Bronchial epithelial cell (primary cell): ENCODE measurements around the gene MYO1A. TPM values are rescaled to one million over a fixed set of nuclear protein-coding genes. Genes with fewer than 3 reads are reported as not detected.

ENCODE experiments used
- DNase-seq: peaks from one replicate; pipeline ENCODE4 v3.0.0-alpha.2; 2010; ENCODE audit warnings: low read depth
- FAIRE-seq: peaks from 2 replicates; lab custom pipeline; 2011; peaks lifted over from hg19 to GRCh38; lab: Jason Lieb, UNC
- H3K27me3 ChIP-seq: 2 replicates; pipeline ENCODE4 v1.5.1; 2011; ENCODE audit warnings: low read length; ENCODE audit not compliant: control insufficient read depth, insufficient read depth
- H3K36me3 ChIP-seq: 2 replicates; pipeline ENCODE4 v1.5.1; 2011; ENCODE audit warnings: low read length; ENCODE audit not compliant: control insufficient read depth, insufficient read depth
- H3K4me3 ChIP-seq: 2 replicates; pipeline ENCODE4 v1.5.1; 2011; ENCODE audit warnings: mild to moderate bottlenecking, low read depth, low read length, control low read depth
- CTCF ChIP-seq: IDR thresholded peaks from 2 replicates; pipeline ENCODE4 v1.5.1; 2011; ENCODE audit warnings: mild to moderate bottlenecking, moderate library complexity, low read length, control low read depth, inconsistent platforms; ENCODE audit not compliant: insufficient read depth, severe bottlenecking
- total RNA-seq: library from RNA; depleted of rRNA; stranded (reverse); fragments of >200 nt; gene quantifications from 2 replicates; pipeline ENCODE4 v1.2.1, GENCODE V29; 2014

The MYO1A gene
- total RNA-seq, 1 donor from 2014 or later: under 0.01 TPM

GRCh38 chr12:57046086-57046791 is 3.7 kb downstream of the MYO1A start:
- FAIRE-seq: no peak
- no peaks in the 10 kb centered on the region for H3K36me3 ChIP-seq
- no peak for DNase-seq
- TF ChIP-seq CTCF: no peak
- H3K4me3 ChIP-seq: no peak overlapping the region
- peaks cover 8% of the 10 kb centered on the region for H3K27me3 ChIP-seq

DNA sequence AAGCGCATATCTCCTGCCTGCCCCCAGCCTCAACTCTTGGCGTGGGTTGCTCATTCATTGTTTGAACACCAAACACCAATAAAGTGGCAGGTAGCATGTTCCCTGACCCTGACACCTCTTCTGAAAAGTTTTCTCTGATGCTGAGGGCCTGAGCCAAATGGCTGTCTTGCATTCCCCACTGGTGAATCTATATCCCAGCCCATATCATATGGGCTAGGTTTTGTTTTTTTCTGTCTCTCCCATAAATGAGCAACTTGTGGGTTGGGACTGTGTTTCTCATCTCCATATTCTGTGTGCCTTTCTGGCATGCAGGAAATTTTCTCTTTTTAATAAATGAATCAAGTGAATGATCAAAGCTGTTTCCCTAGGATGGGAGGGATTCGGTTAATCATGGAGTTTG is 5.0 kb downstream of the MYO1A start:
- DNase-seq (no peak), FAIRE-seq (no peak)
- TF ChIP-seq CTCF: no peak
- Histone ChIP-seq H3K36me3 (no peaks in the 10 kb centered on the region), H3K27me3 (peaks cover 10% of the 10 kb centered on the region), H3K4me3 (no peak overlapping the region)

GRCh38 chr12:57044468-57044867 is 5.5 kb downstream of the MYO1A start:
- Histone ChIP-seq H3K4me3 (no peak overlapping the region), H3K36me3 (no peaks in the 10 kb centered on the region), H3K27me3 (peaks cover 10% of the 10 kb centered on the region)
- FAIRE-seq (no peak), DNase-seq (no peak)
- TF ChIP-seq CTCF: no peak

- no peaks in the 10 kb centered on the region for H3K36me3 ChIP-seq
- H3K27me3 ChIP-seq: peaks cover 10% of the 10 kb centered on the region
- FAIRE-seq (no peak), DNase-seq (no peak)
- TF ChIP-seq CTCF: no peak
- no peak overlapping the region for H3K4me3 ChIP-seq
Measured at GRCh38 chr12:57042695-57043094, 7.2 kb downstream of the MYO1A start.

GRCh38 chr12:57040750-57041149 is 9.2 kb downstream of the MYO1A start:
- DNase-seq (no peak), FAIRE-seq (no peak)
- Histone ChIP-seq H3K4me3 (no peak overlapping the region), H3K27me3 (peaks cover 5% of the 10 kb centered on the region), H3K36me3 (no peaks in the 10 kb centered on the region)
- TF ChIP-seq CTCF: no peak

DNA sequence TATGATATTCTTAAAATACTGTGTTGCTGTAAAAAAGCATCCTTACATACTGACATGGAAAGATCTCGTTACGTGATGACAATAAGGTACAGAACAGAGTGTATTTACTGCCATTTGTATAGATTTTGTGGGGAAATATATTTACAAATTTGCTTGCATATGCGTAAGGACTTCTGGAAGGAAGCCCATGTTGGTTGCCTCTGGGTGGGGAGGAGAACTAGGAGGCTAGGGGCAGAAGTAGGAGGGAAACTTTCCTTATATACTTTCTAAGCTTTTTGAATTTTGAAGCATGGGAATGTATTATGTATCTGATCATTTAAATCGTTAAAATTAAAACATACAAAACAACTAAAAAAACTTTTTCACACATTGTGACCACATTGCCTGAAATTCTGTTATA is 9.7 kb downstream of the MYO1A start:
- TF ChIP-seq CTCF: no peak
- no peak for DNase-seq
- Histone ChIP-seq H3K27me3 (peaks cover 5% of the 10 kb centered on the region), H3K36me3 (no peaks in the 10 kb centered on the region), H3K4me3 (no peak overlapping the region)
- FAIRE-seq: no peak
